Skin of body (tissue), 3 donors: ENCODE data around the gene NEU3. TPM values are rescaled to one million over a fixed set of nuclear protein-coding genes. Genes with fewer than 3 reads are reported as not detected.

Experiments
- DNase-seq: peaks from one replicate; lab custom pipeline; 2025; lab: John Stamatoyannopoulos, UW
- small RNA-seq: library from RNA; depleted of rRNA; stranded (forward); fragments of <200 nt; gene quantifications from one replicate; pipeline ENCODE3, GENCODE V24; 2014; ENCODE audit warnings: low replicate concordance
- total RNA-seq: library from RNA; depleted of rRNA; stranded (reverse); fragments of >200 nt; gene quantifications from one replicate; pipeline ENCODE4 v1.2.3, GENCODE V29; 2014

The NEU3 gene
- total RNA-seq, 1 donor from 2014 or later: 10.5 TPM

- no peak for DNase-seq
These were observed 68.1 kb downstream of the NEU3 start for GRCh38 chr11:75056814-75057213.

DNA sequence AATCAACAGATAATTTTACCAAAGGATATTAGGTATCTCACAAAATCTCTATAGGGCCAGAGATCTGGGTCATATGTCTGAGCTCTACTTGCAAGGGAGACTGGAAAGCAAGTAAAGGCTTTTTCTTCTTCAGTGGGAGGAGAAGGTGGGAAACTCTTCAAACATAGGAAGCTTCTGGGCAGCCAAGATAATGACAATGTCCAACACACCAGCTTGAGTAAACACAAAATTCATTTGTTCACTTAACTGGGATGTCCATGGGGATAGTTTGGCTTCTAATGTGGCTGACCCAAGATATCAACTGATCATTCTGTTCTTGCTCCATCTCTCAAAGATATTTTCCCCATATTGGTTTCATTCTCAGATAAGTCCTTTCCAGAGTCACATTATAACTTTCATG is 70.6 kb downstream of the NEU3 start:
- no peak for DNase-seq

GRCh38 chr11:75063741-75064314 is 75.1 kb downstream of the NEU3 start:
- no peak for DNase-seq

DNA sequence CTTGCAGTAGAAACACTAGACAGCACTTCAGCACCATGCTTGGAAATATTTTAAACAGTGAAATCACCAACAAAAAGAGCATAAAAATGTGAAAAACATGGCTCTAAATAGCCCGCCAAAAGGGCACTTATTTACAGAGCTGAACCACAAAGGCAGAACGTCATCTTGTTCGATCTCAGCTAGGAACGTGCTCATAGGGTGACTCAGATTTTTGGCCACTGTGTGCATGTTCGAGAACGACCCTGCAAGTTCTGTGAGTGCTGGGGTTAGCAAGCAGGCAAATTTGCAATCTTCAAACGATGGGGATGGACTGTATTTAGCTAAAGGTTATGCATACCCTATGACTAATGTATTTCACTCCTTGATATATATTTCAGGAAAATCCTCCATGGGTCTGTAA is 77.3 kb downstream of the NEU3 start:
- no peak for DNase-seq

Small RNAs within 50 kb of the gene (small RNA-seq; reads per million reads assigned to genes)
- not detected for gene RNU6-216P

Other genes starting within 250 kb of the NEU3 start
- 21.8 TPM for gene RNF169, start 240.1 kb upstream of the NEU3 start, total RNA-seq
- gene XRRA1, start 39.8 kb upstream of the NEU3 start, total RNA-seq: 8.0 TPM
- gene SPCS2, start 39.7 kb upstream of the NEU3 start, total RNA-seq: 20.6 TPM
- gene OR2AT4, start 107.9 kb downstream of the NEU3 start, total RNA-seq: not detected
- gene SLCO2B1, start 162.2 kb downstream of the NEU3 start, total RNA-seq: 9.8 TPM